ENCODE results near the gene F12.
A peak's percentile ranks its signal among the peaks of the same experiment; 100 is the strongest.

The F12 gene

DNA sequence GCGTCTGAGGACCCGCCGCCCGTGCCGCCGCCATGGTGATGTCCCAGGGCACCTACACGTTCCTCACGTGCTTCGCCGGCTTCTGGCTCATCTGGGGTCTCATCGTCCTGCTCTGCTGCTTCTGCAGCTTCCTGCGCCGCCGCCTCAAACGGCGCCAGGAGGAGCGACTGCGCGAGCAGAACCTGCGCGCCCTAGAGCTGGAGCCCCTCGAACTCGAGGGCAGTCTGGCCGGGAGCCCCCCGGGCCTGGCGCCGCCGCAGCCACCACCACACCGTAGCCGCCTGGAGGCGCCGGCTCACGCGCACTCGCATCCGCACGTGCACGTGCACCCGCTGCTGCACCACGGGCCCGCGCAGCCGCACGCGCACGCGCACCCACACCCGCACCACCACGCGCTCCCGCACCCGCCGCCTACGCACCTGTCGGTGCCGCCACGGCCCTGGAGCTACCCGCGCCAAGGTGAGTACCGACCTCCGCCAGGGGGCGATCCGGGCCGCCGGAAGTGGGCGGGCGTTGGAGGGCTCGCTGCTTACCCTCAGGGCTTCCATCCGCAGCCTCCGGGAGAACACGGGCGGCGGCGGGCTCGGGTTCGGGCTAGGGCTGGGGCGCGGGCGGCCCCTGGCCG, 45.8 kb upstream of the F12 start:
- no peaks in the 10 kb centered on the region for H3K27me3 ChIP-seq (ENCODE audit: insufficient read depth, low read length)

GRCh38 chr5:177454397-177455035, 45.2 kb upstream of the F12 start:
- no peaks in the 10 kb centered on the region for H4K20me1 ChIP-seq (ENCODE audit: insufficient read depth, low read length)
- H3K9me2 ChIP-seq (ENCODE audit: low read depth, low read length), result no peaks in the 10 kb centered on the region
- H3K79me2 ChIP-seq (ENCODE audit: insufficient read depth, low read length), result no peaks in the 10 kb centered on the region
- TF ChIP-seq EZH2 (IDR thresholded peaks at IDR 0.05; ENCODE audit: borderline replicate concordance, low read length) (no peak), CTCF (IDR thresholded peaks at IDR 0.05; ENCODE audit: low read length) (peak; percentile 84)
- H3F3A ChIP-seq (ENCODE audit: insufficient read depth, low read length), result no peaks in the 10 kb centered on the region
- peaks cover 36% of the 10 kb centered on the region for H3K4me1 ChIP-seq (ENCODE audit: insufficient read depth, low read length, severe bottlenecking)
- H3K4me3 ChIP-seq (ENCODE audit: low read depth, low read length, poor library complexity, severe bottlenecking), result peak overlapping the region; percentile 78
- peak overlapping the region; percentile 96 for H3K27ac ChIP-seq (ENCODE audit: low read depth, low read length, poor library complexity, severe bottlenecking)
- peak overlapping the region; percentile 83 for H3K4me2 ChIP-seq (ENCODE audit: low read length)
- H3K9ac ChIP-seq (ENCODE audit: low read length), result peak overlapping the region; percentile 91
- no peaks in the 10 kb centered on the region for H3K9me3 ChIP-seq (ENCODE audit: low read length)
- H2AFZ ChIP-seq (ENCODE audit: low read length), result no peak overlapping the region
- H3K36me3 ChIP-seq (ENCODE audit: insufficient read depth, low read length), result peaks cover 27% of the 10 kb centered on the region; the same call in 1 of the 2 replicates
- no peaks in the 10 kb centered on the region for H3K27me3 ChIP-seq (ENCODE audit: insufficient read depth, low read length)

More for the DNA sequence above, 45.8 kb upstream of the F12 start:
- H3K9me3 ChIP-seq (ENCODE audit: low read length), result no peaks in the 10 kb centered on the region
- peaks cover 36% of the 10 kb centered on the region for H3K4me1 ChIP-seq (ENCODE audit: insufficient read depth, low read length, severe bottlenecking)
- H3K36me3 ChIP-seq (ENCODE audit: insufficient read depth, low read length), result peaks cover 33% of the 10 kb centered on the region; the same call in 1 of the 2 replicates
- no peaks in the 10 kb centered on the region for H4K20me1 ChIP-seq (ENCODE audit: insufficient read depth, low read length)
- no peak overlapping the region for H2AFZ ChIP-seq (ENCODE audit: low read length)
- peak overlapping the region; percentile 78 for H3K4me3 ChIP-seq (ENCODE audit: low read depth, low read length, poor library complexity, severe bottlenecking)
- no peak for TF ChIP-seq EZH2 (IDR thresholded peaks at IDR 0.05; ENCODE audit: borderline replicate concordance, low read length)
- TF ChIP-seq CTCF (IDR thresholded peaks at IDR 0.05; ENCODE audit: low read length), result peak; percentile 80
- peak overlapping the region; percentile 96 for H3K27ac ChIP-seq (ENCODE audit: low read depth, low read length, poor library complexity, severe bottlenecking)
- no peaks in the 10 kb centered on the region for H3K79me2 ChIP-seq (ENCODE audit: insufficient read depth, low read length)
- peak overlapping the region; percentile 83 for H3K4me2 ChIP-seq (ENCODE audit: low read length)
- no peaks in the 10 kb centered on the region for H3K9me2 ChIP-seq (ENCODE audit: low read depth, low read length)
- H3F3A ChIP-seq (ENCODE audit: insufficient read depth, low read length), result no peaks in the 10 kb centered on the region
- H3K9ac ChIP-seq (ENCODE audit: low read length), result peak overlapping the region; percentile 91

GRCh38 chr5:177453852-177454396, 44.6 kb upstream of the F12 start:
- H3K4me2 ChIP-seq (ENCODE audit: low read length), result peak overlapping the region; percentile 83
- no peak overlapping the region for H2AFZ ChIP-seq (ENCODE audit: low read length)
- peak overlapping the region; percentile 57; the same call in 1 of the 2 replicates for H3K9ac ChIP-seq (ENCODE audit: low read length)
- peaks cover 41% of the 10 kb centered on the region for H3K4me1 ChIP-seq (ENCODE audit: insufficient read depth, low read length, severe bottlenecking)
- TF ChIP-seq CTCF (IDR thresholded peaks at IDR 0.05; ENCODE audit: low read length), result no peak
- TF ChIP-seq EZH2 (IDR thresholded peaks at IDR 0.05; ENCODE audit: borderline replicate concordance, low read length), result no peak
- no peaks in the 10 kb centered on the region for H3K79me2 ChIP-seq (ENCODE audit: insufficient read depth, low read length)
- H3K36me3 ChIP-seq (ENCODE audit: insufficient read depth, low read length), result peaks cover 21% of the 10 kb centered on the region; the same call in 1 of the 2 replicates
- H3K9me2 ChIP-seq (ENCODE audit: low read depth, low read length), result no peaks in the 10 kb centered on the region
- H3K27ac ChIP-seq (ENCODE audit: low read depth, low read length, poor library complexity, severe bottlenecking), result peak overlapping the region; percentile 0
- H3F3A ChIP-seq (ENCODE audit: insufficient read depth, low read length), result no peaks in the 10 kb centered on the region
- peak overlapping the region; percentile 78 for H3K4me3 ChIP-seq (ENCODE audit: low read depth, low read length, poor library complexity, severe bottlenecking)
- no peaks in the 10 kb centered on the region for H4K20me1 ChIP-seq (ENCODE audit: insufficient read depth, low read length)
- H3K27me3 ChIP-seq (ENCODE audit: insufficient read depth, low read length), result no peaks in the 10 kb centered on the region
- no peaks in the 10 kb centered on the region for H3K9me3 ChIP-seq (ENCODE audit: low read length)

All from OCI-LY1 (cell line).